Testis (tissue), 5 donors: Measurements from ENCODE around the gene LHX5. TPM values are rescaled to one million over a fixed set of nuclear protein-coding genes. Genes with fewer than 3 reads are reported as not detected.

Source experiments
- DNase-seq: peaks from one replicate; pipeline ENCODE4 v3.0.0-alpha.2; 2019
- H3K27ac ChIP-seq, 2 donors: fragments of 200-600 bp; sonication (generic); one replicate each; pipeline ENCODE4 v1.5.1; 2019
- H3K27me3 ChIP-seq: fragments of 200-600 bp; sonication (generic); one replicate; pipeline ENCODE4 v1.5.1; 2019
- H3K36me3 ChIP-seq: fragments of 200-600 bp; sonication (generic); one replicate; pipeline ENCODE4 v1.5.1; 2017; ENCODE audit warnings: low read depth; ENCODE audit errors: missing control alignments
- H3K4me1 ChIP-seq: fragments of 200-600 bp; sonication (generic); one replicate; pipeline ENCODE4 v1.5.1; 2019
- H3K4me3 ChIP-seq, 2 donors: fragments of 200-600 bp; sonication (generic); one replicate each; pipeline ENCODE4 v1.5.1; 2017 to 2019
- H3K9me3 ChIP-seq: fragments of 200-600 bp; sonication (generic); one replicate; pipeline ENCODE4 v1.5.1; 2017
- POLR2A ChIP-seq: fragments of 450-650 bp; IDR thresholded peaks from one replicate; pipeline ENCODE4 v1.6.1; 2017; ENCODE audit warnings: antibody characterized with exemption, mild to moderate bottlenecking, moderate library complexity
- WGBS, 2 donors: methylation state at CpG; one replicate each; pipeline ENCODE4 v1.1.5; 2018; 5-methylcytosine and 5-hydroxymethylcytosine counted together
- intact Hi-C: fragments of 100-400 bp; cut with DNase I; formaldehyde crosslinking; loops from one replicate; pipeline ENCODE4 v1.15.1; 2023; ENCODE audit warnings: low total_unique reads
- long read RNA-seq, 2 donors: transcript quantifications; one replicate each; lab custom pipeline, GENCODE V29; 2026
- polyA plus RNA-seq: library from polyadenylated mRNA; stranded (reverse); fragments of 350-450 nt; fragmentation: Illumina TruSeq; extraction: RNeasy Lipid Tissue Mini Kit (QIAGEN cat#74804); gene quantifications from one replicate; pipeline ENCODE4 v1.2.3, GENCODE V29; 2014; ENCODE audit warnings: low read depth, low replicate concordance; ENCODE audit not compliant: insufficient read depth
- total RNA-seq, 2 donors: library from RNA; depleted of rRNA; stranded (reverse); fragments of >200 nt; gene quantifications; one replicate each; pipeline ENCODE4 v1.2.3, GENCODE V29; 2016
- TF ChIP-seq, protein P1 (sequence below), 3 experiments: fragments of 450-650 bp in 2 of 3; fragments of 200-600 bp in 1 of 3; sonication (generic) in 1 of 3; IDR thresholded peaks; one replicate each; pipeline ENCODE4 v1.5.1; 2016 to 2019; ENCODE audit warnings: antibody characterized with exemption in 3 of 3, mild to moderate bottlenecking in 2 of 3, moderate library complexity in 1 of 3

The LHX5 gene
- under 1 TPM in 1 of 2 donors, not detected in 1; 0.12 TPM for total RNA-seq
- polyA plus RNA-seq = 0.11 TPM
- long read RNA-seq, donor 1 = 0 reads
- long read RNA-seq, donor 2 = 0 reads

DNA sequence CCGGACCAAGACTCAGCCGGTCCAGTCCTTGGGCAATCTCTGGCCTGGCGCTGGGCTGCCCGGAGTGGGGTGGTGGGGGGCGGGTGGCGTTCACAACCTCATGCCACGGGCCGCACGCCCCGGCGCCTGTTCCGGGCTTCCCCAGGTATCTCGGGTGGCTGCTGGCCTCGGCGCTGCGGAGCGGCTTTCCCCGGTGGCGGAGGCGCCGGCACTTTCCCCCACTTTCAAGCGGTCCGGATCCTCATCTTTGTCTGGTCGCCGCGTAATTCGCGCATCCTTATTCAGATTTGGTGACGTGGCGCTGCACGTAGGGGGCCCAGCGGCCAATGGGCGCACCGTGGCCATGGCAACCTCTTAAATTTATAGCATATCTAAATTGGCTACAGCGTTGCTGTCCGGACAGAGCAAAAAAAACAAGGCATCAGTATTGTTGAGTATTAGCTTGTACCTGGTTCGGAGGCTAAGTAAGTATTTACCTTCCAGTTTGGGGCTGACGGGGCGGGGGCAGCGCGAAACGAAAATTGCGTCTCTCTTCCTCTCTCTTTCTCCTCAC is at the start of gene LHX5:
Gene LHX5 (minus strand): TSS at position 253 of the 553 bp plus-strand sequence. CDS start 373 bp downstream, outside the sequence.
- H3K9me3 ChIP-seq = no peaks in the 10 kb centered on the region
- H3K4me1 ChIP-seq = peaks cover 11% of the 10 kb centered on the region
- TF ChIP-seq POLR2A = no peak
- H3K36me3 ChIP-seq = no peaks in the 10 kb centered on the region
- H3K27ac ChIP-seq = no peak within 1 kb of the TSS
- 1 to 3% methylated on average over 22 to 24 of the region's 43 CpGs for WGBS, 2 donors
- peak; percentile 38 for DNase-seq
- H3K4me3 ChIP-seq = peak within 1 kb of the TSS; percentile 4 to 13
- intact Hi-C loops = no loop called here
- H3K27me3 ChIP-seq = peaks cover 3% of the 10 kb centered on the region

DNA sequence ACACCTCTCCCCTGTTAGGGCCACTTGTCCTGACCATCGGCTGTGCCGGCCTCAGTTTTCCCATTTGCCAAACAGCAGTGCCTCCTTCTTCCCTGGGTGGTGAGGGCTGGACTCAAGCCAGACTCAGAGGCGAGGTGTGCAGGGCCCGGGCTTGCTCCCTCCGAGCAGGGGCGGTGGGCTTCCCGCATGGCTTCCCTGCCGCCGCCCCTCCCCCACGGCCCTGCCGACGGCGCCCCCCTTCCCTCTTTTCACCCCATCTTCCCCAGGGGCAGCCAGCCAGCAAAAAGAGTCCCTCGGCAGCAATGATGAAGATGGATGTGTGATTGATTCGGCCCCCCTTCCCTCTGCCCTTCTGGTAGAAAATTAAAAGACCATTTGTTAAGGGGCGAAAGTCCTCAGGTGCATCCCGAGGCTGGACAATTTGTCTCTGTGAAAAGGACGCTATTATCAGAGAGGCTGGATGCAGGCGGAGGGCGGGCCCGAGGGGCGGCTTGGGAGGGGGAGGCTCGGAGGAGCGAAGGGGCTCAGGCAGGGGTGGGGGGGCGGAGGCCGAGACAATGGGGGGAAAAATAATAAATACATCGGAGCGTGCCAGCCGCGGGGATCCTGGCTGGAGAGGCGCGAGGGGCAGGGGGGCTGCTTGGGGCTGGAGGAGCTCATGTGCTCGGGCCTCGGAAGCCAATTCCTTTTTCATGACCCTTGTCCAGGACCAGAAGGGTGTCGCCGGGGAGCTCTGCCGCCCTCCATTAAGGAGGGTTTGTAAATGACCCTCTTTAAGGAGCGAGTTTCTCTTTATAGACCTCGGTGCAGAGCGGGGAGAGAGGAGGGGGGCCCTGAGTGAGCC is 48.0 kb upstream of the LHX5 start:
- intact Hi-C loops = no loop called here
- no peak for DNase-seq
- Histone ChIP-seq H3K9me3 (no peaks in the 10 kb centered on the region), H3K4me3 (peak overlapping the region in 1 of 2 donors; percentile 11), H3K36me3 (no peaks in the 10 kb centered on the region), H3K4me1 (no peaks in the 10 kb centered on the region), H3K27ac (no peak overlapping the region), H3K27me3 (no peaks in the 10 kb centered on the region)
- TF ChIP-seq POLR2A = no peak
- TF ChIP-seq, protein P1, sequence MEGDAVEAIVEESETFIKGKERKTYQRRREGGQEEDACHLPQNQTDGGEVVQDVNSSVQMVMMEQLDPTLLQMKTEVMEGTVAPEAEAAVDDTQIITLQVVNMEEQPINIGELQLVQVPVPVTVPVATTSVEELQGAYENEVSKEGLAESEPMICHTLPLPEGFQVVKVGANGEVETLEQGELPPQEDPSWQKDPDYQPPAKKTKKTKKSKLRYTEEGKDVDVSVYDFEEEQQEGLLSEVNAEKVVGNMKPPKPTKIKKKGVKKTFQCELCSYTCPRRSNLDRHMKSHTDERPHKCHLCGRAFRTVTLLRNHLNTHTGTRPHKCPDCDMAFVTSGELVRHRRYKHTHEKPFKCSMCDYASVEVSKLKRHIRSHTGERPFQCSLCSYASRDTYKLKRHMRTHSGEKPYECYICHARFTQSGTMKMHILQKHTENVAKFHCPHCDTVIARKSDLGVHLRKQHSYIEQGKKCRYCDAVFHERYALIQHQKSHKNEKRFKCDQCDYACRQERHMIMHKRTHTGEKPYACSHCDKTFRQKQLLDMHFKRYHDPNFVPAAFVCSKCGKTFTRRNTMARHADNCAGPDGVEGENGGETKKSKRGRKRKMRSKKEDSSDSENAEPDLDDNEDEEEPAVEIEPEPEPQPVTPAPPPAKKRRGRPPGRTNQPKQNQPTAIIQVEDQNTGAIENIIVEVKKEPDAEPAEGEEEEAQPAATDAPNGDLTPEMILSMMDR (IDR thresholded peaks at IDR 0.05) = no peak
- WGBS, 2 donors = 1 to 4% methylated on average over 39 to 40 of the region's 40 CpGs

DNA sequence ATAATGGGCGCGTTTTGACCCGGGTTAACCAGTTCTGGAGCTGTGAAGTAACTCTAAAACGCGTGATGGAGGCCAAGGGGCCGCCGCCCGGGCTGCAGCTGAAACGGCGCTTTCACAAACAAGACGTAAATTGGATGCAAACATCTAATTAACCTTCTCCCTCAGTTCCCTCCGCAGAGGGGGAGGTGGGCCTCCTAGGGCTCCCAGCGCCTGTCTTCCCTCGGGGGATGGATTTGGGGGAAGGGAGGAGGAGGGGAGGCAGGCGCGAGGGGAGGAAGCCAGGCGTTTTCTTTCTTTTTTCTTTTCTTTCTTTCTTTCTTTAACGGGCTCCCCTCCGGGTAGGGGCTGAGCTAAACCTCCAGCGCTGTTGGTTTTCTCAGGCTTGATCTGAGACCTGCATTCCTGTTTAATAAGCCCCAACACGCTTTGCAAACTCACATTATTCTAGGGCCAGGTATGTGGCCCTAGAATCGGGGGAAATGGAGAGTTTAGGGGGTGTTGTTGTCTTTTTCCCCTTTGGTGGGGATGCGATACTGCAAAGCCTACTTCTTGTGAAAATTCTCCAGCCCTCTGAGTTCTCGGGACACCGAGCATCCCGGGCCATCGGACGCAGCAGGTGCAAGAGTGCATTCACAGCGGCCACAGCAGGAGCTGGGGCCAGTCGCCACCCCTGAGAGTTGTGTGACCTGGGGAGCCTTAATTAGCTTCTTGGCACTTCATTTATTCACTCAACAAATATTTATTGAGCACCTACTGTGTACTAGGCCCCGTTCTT is 43.6 kb upstream of the LHX5 start:
- H3K4me1 ChIP-seq = no peaks in the 10 kb centered on the region
- 1 to 3% methylated on average over 27 to 31 of the region's 31 CpGs for WGBS, 2 donors
- no peaks in the 10 kb centered on the region for H3K9me3 ChIP-seq
- H3K27me3 ChIP-seq = no peaks in the 10 kb centered on the region
- no peak overlapping the region for H3K27ac ChIP-seq
- no peak for DNase-seq
- intact Hi-C loops = no loop called here
- no peaks in the 10 kb centered on the region for H3K36me3 ChIP-seq
- TF ChIP-seq, protein P1 (IDR thresholded peaks at IDR 0.05) = no peak
- no peak for TF ChIP-seq POLR2A
- no peak overlapping the region for H3K4me3 ChIP-seq

DNA sequence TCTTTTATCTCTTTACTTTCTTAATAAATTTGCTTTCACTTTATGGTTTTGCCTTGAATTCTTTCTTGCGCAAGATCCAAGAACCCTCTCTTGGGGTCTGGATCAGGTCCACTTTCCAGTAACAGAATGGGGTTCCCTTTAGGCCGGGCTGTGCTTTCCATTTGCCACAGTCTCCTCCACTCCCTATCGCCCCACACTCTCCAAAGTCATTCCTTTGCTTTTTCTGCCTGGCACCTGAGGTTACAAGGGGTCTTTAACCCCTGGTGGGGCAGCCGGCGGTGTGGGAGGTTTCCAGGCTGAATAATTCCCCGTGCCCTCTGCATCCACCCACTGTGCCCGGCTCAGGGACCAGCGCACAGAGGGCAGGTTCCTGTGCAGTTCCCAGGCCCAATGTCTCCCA is 42.9 kb upstream of the LHX5 start:
- H3K4me1 ChIP-seq = no peaks in the 10 kb centered on the region
- 19 to 36% methylated on average over 8 of the region's 8 CpGs for WGBS, 2 donors
- no peaks in the 10 kb centered on the region for H3K27me3 ChIP-seq
- H3K27ac ChIP-seq = no peak overlapping the region
- TF ChIP-seq POLR2A = no peak
- TF ChIP-seq, protein P1 (IDR thresholded peaks at IDR 0.05) = no peak
- H3K9me3 ChIP-seq = no peaks in the 10 kb centered on the region
- intact Hi-C loops = no loop called here
- no peaks in the 10 kb centered on the region for H3K36me3 ChIP-seq
- DNase-seq = no peak
- no peak overlapping the region for H3K4me3 ChIP-seq

DNA sequence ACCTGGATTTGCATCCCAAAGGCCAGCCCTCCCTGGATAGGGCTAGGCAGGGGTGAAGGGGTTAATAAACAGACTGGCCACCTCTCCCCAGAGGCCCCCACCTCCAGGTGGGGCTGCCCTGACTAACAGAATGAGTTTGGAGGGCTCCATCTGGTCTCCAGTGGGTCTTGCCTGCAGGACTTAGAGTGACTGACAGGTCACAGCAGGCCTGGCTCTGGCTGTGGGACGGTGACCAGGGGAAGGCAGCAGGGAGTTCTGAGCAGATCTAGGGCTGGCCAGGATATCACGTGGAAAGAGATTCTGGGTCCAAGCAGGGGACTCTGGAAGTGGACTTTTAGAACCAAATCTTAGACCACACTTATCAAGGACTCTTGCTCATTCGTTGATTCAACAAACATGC is 40.9 kb upstream of the LHX5 start:
- Histone ChIP-seq H3K9me3 (no peaks in the 10 kb centered on the region), H3K4me3 (no peak overlapping the region), H3K4me1 (no peaks in the 10 kb centered on the region), H3K36me3 (no peaks in the 10 kb centered on the region), H3K27me3 (no peaks in the 10 kb centered on the region), H3K27ac (no peak overlapping the region)
- no peak for TF ChIP-seq POLR2A
- intact Hi-C loops = no loop called here
- 39 to 42% methylated on average over 3 of the region's 3 CpGs for WGBS, 2 donors
- DNase-seq = no peak
